Left lung (tissue), 10 donors: ENCODE data around the gene KIF22. TPM values are rescaled to one million over a fixed set of nuclear protein-coding genes. Genes with fewer than 3 reads are reported as not detected.

Experiments used
- ATAC-seq: fragments of 200-7000 bp; cut with Tn5 transposase; one replicate; pipeline ENCODE4 v1.9.1; 2020; ENCODE audit warnings: moderate library complexity
- DNase-seq, 4 donors: peaks; one replicate each; pipeline ENCODE4 v3.0.0-alpha.2; 2013 to 2020
- H3K27ac ChIP-seq, 2 donors: fragments of 200-600 bp; sonication (generic) in 1 of 2; one replicate each; pipeline versions ENCODE4 v1.5.0 to v1.8.0; 2020 to 2021
- H3K27me3 ChIP-seq, 2 donors: fragments of 200-600 bp; sonication (generic) in 1 of 2; one replicate each; pipeline versions ENCODE4 v1.5.0 to v1.8.0; 2020 to 2021
- H3K36me3 ChIP-seq, 2 donors: fragments of 200-600 bp; sonication (generic) in 1 of 2; one replicate each; pipeline versions ENCODE4 v1.5.0 to v1.8.0; 2020 to 2021
- H3K4me1 ChIP-seq, 2 donors: fragments of 200-600 bp; one replicate each; pipeline ENCODE4 v1.8.0; 2021
- H3K4me3 ChIP-seq, 2 donors: fragments of 200-600 bp; sonication (generic) in 1 of 2; one replicate each; pipeline versions ENCODE4 v1.5.0 to v1.8.0; 2020 to 2021; ENCODE audit warnings: mild to moderate bottlenecking in 1 of 2
- H3K9me3 ChIP-seq, 2 donors: fragments of 200-600 bp; sonication (generic) in 1 of 2; one replicate each; pipeline versions ENCODE4 v1.5.0 to v1.8.0; 2020 to 2021
- CTCF ChIP-seq, 2 donors: fragments of 200-600 bp; sonication (generic) in 1 of 2; IDR thresholded peaks; one replicate each; pipeline versions ENCODE4 v1.5.0 to v1.8.0; 2021; ENCODE audit warnings: antibody characterized with exemption in 2 of 2
- intact Hi-C, 2 donors: fragments of 100-400 bp; cut with DNase I; formaldehyde crosslinking; loops; one replicate each; pipeline versions ENCODE4 v1.11.2 to v1.14.2; 2022
- polyA plus RNA-seq, 6 donors: library from polyadenylated mRNA; unstranded; fragments of 120-200 nt; gene quantifications; one replicate each; pipeline ENCODE4 v1.2.1, GENCODE V29; 2013; ENCODE audit not compliant: insufficient read length in 6 of 6
- total RNA-seq, 2 donors: library from RNA; stranded (reverse); fragmentation: NEBNext Ultra II Directional; extraction: Animal tissue kit (Norgen Biotek cat#: 25700); gene quantifications; one replicate each; pipeline ENCODE4 v1.2.1, GENCODE V29; 2021
- donor health status: DM: no; HTN: yes; CAD: no.
- donor health status: DM: no; HTN: no; CAD: no.

Gene KIF22
- total and polyA plus RNA-seq, 8 donors: 24.8 to 92.2 (median 57.2) TPM

DNA sequence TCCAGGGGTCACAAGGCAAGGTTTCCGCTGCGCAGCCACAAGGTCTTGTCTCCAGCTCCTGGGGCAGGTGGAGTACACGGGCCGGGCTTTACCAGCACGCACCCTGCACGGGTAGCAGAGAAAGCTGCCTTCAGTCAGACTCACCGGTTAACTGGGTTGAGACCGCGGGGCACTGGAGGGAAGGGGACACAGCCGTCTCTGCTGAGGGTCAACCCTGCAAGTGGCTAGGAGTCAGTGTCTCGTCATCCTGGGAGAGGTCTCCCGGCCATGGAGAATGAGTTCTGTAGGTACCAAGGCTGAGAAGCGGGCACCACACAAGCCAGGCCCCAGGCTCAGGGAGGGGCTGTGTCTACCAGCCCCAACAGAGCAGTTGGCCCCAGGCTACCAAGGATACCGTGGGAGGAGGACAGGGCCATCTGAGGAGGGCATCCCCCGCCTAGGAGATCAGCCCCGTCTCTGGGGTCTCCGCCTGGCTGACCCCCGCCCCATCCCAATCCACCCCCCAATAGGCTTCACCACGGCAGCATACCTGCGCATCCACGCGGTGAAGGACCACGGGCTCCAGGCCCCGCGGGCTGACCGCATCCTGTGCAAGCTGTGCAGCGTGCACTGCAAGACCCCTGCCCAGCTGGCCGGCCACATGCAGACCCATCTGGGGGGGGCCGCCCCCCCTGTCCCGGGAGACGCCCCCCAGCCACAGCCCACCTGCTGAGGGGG, 18.6 kb downstream of the KIF22 start:
- DNase-seq (peak in 1 of 4 donors; percentile 84), ATAC-seq (no peak)
- no peak for TF ChIP-seq CTCF (IDR thresholded peaks at IDR 0.05)
- Histone ChIP-seq H3K36me3 (peaks cover 0 to 22% of the 10 kb centered on the region in 2 donors), H3K27me3 (peaks cover 0 to 20% of the 10 kb centered on the region in 2 donors), H3K27ac (peak overlapping the region; percentile 39 to 94), H3K4me3 (peak overlapping the region in 1 of 2 donors; percentile 73), H3K9me3 (no peaks in the 10 kb centered on the region), H3K4me1 (peaks cover 33 to 70% of the 10 kb centered on the region in 2 donors)
- intact Hi-C loops: no loop called here

- ATAC-seq (no peak), DNase-seq (no peak)
- peaks cover 0 to 22% of the 10 kb centered on the region in 2 donors for H3K36me3 ChIP-seq
- H3K4me1 ChIP-seq: peaks cover 32 to 70% of the 10 kb centered on the region in 2 donors
- peaks cover 0 to 20% of the 10 kb centered on the region in 2 donors for H3K27me3 ChIP-seq
- H3K4me3 ChIP-seq: peak overlapping the region in 1 of 2 donors; percentile 4
- H3K9me3 ChIP-seq: no peaks in the 10 kb centered on the region
- intact Hi-C loops: no loop called here
- H3K27ac ChIP-seq: peak overlapping the region; percentile 39 to 66
- TF ChIP-seq CTCF (IDR thresholded peaks at IDR 0.05): no peak
These were observed 19.5 kb downstream of the KIF22 start for GRCh38 chr16:29809850-29810698.

DNA sequence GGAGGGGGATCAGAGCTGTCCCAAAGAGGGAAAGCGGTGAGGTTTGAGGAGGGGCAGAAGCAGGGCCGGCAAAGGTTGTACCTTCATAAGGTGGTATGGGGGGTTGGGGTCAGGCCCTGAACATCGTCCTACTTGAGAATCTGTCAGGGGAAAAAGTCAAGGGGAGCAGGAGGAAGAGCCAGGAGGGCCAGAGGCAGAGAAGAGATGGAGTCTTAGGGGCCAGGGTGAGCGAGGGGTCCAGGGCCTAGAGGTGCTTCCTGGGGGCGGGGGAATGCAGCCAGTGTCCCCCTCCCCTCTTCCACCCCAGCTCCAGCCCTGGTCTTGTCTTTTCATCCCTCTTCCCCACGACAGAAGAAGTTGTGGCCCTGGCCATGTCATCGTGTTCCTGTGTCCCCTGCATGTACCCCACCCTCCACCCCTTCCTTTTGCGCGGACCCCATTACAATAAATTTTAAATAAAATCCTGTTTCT, 20.2 kb downstream of the KIF22 start:
- ATAC-seq: no peak
- peak overlapping the region; percentile 66 to 81 for H3K27ac ChIP-seq
- peaks cover 0 to 20% of the 10 kb centered on the region in 2 donors for H3K27me3 ChIP-seq
- intact Hi-C loops: no loop called here
- H3K9me3 ChIP-seq: no peaks in the 10 kb centered on the region
- no peak for TF ChIP-seq CTCF (IDR thresholded peaks at IDR 0.05)
- no peak for DNase-seq
- peaks cover 36 to 76% of the 10 kb centered on the region in 2 donors for H3K4me1 ChIP-seq
- peak overlapping the region in 1 of 2 donors; percentile 50 for H3K4me3 ChIP-seq
- peaks cover 0 to 22% of the 10 kb centered on the region in 2 donors for H3K36me3 ChIP-seq

DNA sequence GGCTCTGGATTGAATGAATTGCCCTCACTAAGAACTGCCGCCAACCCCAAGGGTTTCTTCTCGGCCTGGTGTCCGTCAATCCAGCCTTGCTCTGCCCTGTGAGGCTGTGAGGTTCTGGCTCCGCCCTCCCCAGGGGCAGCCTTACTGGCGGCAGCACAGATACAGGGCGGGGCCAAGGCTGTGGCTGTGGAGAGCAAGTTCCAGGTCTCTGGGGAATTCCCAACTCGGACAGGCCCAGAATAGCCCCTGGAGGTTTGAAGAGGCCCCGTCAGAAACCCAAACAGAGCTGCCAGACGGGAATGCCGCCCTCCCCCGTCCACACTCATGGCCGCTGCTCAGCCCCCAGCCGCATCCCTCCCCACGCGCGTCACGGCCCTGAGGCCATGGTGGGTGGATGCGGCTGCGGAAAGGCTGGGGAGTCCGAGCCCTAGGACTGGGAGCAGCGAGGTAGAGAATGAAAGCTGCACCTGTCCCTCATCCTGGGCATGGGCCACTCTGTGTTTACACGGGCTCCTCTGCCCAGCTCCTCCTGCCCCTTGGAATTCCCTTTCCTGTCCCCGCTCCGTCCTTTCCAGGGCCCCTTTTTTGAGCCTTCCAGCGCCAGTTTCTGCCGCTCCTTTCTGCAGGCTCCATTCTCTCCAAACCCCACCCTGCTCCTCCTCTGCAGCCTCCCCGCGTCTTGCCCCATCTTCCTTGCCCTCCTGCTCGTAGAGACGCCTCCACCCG, 20.8 kb downstream of the KIF22 start:
- H3K9me3 ChIP-seq: no peaks in the 10 kb centered on the region
- H3K27ac ChIP-seq: peak overlapping the region; percentile 66 to 81
- H3K4me3 ChIP-seq: peak overlapping the region; percentile 37 to 50
- H3K36me3 ChIP-seq: peaks cover 0 to 22% of the 10 kb centered on the region in 2 donors
- H3K4me1 ChIP-seq: peaks cover 36 to 76% of the 10 kb centered on the region in 2 donors
- peak; percentile 69 for ATAC-seq
- H3K27me3 ChIP-seq: peaks cover 0 to 20% of the 10 kb centered on the region in 2 donors
- no peak for TF ChIP-seq CTCF (IDR thresholded peaks at IDR 0.05)
- intact Hi-C loops: no loop called here
- DNase-seq: peak; percentile 92 to 98 (median 98)
